Hepatic stellate cell (primary cell): ENCODE measurements around the gene IQCN.
A peak's percentile ranks its signal among the peaks of the same experiment; 100 is the strongest.

ENCODE experiments used
- DNase-seq: peaks from one replicate; pipeline ENCODE4 v3.0.0; 2011; ENCODE audit warnings: low spot score

The IQCN gene

GRCh38 chr19:18233224-18233825 is 40.9 kb downstream of the IQCN start:
- DNase-seq, result peak; percentile 76

- no peak for DNase-seq
These were observed 41.6 kb downstream of the IQCN start for GRCh38 chr19:18232540-18233223.

DNA sequence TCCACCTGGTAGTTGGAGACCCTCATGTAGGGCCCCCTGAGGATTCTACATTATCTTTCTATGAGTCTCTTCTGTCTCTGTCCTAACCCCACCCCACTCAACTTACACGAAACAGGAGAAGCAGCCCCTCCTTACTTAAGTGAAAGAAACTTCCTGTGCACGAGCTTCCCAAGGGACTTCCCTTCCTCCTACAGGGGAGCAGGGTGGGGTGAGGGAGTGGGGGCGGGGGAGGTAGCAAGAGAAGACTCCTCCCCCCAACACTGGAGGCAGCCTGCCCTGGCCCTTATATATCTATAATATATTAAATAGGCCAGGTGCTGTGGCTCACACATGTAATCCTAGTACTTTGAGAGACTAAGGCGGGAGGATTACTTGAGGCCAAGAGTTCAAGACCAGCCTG is 42.5 kb downstream of the IQCN start:
- no peak for DNase-seq

- peak; percentile 39 for DNase-seq
These were observed 43.1 kb downstream of the IQCN start for GRCh38 chr19:18230941-18231734.

- no peak for DNase-seq
These were observed 44.3 kb downstream of the IQCN start for GRCh38 chr19:18229915-18230314.

DNA sequence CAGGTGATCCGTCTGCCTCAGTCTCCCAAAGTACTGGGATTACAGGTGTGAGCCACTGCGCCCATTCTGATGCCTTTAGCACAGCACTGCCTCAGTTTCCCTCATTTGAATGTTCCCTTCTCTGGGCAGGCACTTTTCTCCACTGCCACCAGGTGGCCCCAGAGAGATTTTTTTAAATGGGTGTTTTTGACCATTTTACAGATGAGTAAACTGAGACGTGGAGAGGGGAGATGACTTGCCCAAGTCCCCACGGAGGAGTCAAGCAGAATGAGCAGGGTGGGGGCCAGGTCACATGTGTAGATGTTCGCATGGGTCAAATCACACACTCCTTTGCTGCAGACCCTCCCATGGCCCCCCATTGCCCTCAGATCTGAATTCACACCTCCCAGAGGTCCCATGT is 44.8 kb downstream of the IQCN start:
- DNase-seq, result no peak

DNA sequence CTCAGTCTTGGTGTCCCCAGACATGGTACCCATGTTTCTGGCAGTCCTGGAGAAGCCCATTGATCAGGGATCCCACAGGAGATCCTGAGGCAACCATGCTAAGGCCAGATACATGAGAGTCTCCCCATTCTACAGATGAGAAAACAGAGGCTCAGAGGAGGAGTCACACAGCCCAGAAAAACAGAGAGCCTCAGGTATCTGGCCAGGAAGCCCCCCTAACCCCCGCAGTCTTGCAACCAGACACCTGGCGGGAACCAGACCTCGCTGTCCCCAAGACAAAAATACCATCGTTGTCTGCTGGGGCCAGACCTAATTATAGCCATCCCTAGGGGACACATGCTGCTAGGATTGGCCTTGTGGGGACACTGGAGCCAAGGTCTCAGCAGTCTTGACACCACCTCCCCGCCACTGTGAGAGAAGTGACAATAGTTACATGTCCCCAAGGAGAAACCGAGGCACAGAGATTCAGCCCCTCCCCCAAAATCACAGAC is 46.4 kb downstream of the IQCN start:
- DNase-seq, result no peak

GRCh38 chr19:18226956-18227780 is 47.1 kb downstream of the IQCN start:
- DNase-seq, result no peak

- DNase-seq, result peak; percentile 42
These were observed 48.4 kb downstream of the IQCN start, which contains the start of gene PDE4C for GRCh38 chr19:18225702-18226468. PDE4C (minus strand) TSS chr19:18226438; CDS start chr19:18226415, 23 bp downstream.

GRCh38 chr19:18225355-18225701 is 48.9 kb downstream of the IQCN start:
- DNase-seq, result no peak

- DNase-seq, result peak; percentile 98
These were observed 49.5 kb downstream of the IQCN start for GRCh38 chr19:18224525-18225354.

DNA sequence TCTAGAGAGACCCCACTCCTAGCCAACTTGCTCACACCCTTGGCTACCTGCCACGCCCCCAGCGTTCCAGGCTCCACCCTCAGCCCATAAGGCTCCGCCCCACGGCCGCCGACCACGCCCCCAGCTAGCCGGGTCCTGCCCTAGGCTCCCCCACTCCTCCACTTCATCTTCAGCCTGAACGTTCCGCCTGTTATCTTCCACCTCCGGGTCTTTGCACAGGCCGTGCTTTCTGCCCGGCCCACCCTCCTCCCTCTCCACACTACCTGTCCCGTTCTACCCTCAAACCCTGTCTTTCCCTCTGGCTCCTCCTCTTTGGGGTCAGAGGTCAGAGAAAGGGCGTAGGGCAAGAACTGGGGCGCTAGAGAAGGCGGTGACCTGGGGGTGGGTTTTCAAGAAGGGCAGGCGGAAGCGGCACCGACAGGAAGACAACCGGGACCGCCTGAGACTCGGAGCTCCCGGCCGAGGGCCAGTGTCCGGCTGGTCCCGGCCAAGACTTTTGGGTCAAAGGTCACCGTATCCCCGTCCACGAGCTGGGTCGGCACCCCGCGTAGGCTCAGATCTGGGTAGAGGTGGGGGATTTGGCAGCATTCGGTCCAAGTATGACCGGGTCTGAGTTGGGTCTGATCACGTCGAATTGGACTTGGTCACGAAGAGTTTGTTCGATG is 50.3 kb downstream of the IQCN start:
- no peak for DNase-seq

- no peak for DNase-seq
These were observed 52.2 kb downstream of the IQCN start for GRCh38 chr19:18221815-18222725.

DNA sequence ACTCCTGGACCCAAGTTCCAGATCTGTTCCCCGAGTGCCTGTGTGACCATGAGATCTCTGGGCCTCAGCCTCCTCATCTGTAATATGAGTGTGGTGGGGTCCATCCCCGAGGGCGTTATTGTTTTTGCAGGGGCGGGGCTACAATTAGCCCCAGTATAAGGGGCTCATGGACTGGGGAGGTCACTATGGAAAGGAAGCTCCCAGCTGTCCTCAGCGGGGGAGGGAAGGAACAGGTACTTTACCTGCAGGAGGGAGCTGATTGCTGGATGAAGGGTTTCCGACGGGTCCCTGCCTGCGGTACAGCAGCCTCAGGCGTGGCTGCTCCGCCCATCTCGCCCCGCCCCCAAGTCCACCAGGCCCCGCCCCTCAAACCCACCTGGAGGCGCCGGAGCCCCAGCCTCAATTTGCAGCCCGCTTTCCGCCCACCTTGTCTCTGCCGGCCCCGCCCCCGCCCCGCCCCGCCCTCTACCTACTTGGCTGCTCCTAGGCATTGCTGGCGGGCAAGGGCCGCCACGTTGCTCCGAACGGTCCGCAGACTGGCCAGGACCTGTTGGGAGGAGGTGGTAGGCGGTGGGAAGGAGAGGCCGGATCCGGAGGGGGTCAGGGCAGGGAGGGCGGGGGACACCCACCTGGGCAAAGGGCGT is 53.5 kb downstream of the IQCN start:
- DNase-seq, result no peak

DNA sequence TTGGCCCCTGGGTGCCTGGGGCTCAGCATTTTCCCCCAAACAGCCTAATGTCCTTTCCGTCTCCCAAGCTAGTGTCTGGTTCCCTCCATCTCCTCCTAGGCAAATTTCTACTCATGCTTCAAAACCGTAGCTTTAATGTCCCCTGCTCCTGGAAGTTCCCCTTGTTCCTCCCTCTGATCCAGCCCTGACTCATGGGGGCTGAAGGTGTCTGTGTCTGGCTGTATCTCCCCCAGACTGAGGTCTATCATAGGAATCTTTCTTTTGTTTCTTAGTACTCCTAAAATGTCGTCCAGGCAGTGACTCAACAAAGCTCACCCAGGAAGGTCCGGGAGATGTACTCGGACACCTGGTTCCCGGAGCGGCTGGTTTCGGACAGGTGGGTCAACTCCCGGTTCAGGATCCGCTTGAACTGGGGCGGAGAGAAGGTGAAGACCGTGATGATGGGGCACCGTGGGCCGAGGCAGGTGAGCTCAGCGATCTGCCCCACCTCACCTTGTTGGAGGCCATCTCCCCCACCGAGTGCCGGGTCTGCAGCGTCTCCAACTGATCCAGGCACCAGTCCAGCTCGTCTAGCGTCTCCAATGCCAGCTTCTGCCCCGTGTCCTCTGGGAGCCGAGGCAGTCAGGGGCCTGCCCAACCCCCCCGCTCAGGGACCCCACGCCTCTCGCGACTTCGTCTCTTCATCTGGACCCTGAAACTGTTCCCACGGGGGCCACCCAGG is 54.2 kb downstream of the IQCN start:
- no peak for DNase-seq

DNA sequence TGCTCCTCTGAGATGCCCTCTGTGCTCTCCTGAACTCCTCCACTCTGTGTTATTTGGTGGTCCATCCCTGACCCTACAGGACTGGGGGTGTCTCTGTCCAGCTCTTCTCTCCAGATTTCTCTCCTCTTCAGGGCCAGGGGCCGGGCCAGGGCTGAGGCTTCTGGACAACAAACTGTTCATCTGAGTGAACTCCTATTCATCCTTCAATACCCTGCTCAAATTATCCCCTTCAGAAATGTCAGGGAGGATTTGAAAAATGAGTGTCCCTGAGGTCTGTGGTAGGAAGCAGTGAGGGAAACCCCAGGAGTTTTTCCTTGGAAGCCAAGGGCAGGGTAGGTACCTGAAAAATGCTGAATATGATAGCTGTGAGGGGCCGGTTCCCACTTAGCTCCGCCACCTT is 55.7 kb downstream of the IQCN start:
- DNase-seq, result no peak

GRCh38 chr19:18218159-18218558 is 56.1 kb downstream of the IQCN start:
- DNase-seq, result no peak

GRCh38 chr19:18216789-18217188 is 57.5 kb downstream of the IQCN start:
- DNase-seq, result no peak
